ENCODE measurements around the gene ZNF205.
"Not testable (repeated sequence)": the region's sequence is repeated elsewhere in the genome, so short reads cannot be mapped to it uniquely, and the experiment has no call there.

GRCh38 chr16:3075946-3076345, 36.4 kb upstream of the ZNF205 start:
- TF ChIP-seq, protein P1, sequence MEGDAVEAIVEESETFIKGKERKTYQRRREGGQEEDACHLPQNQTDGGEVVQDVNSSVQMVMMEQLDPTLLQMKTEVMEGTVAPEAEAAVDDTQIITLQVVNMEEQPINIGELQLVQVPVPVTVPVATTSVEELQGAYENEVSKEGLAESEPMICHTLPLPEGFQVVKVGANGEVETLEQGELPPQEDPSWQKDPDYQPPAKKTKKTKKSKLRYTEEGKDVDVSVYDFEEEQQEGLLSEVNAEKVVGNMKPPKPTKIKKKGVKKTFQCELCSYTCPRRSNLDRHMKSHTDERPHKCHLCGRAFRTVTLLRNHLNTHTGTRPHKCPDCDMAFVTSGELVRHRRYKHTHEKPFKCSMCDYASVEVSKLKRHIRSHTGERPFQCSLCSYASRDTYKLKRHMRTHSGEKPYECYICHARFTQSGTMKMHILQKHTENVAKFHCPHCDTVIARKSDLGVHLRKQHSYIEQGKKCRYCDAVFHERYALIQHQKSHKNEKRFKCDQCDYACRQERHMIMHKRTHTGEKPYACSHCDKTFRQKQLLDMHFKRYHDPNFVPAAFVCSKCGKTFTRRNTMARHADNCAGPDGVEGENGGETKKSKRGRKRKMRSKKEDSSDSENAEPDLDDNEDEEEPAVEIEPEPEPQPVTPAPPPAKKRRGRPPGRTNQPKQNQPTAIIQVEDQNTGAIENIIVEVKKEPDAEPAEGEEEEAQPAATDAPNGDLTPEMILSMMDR (IDR thresholded peaks at IDR 0.05) = not testable (repeated sequence)
- not testable (repeated sequence) for TF ChIP-seq POLR2A (IDR thresholded peaks at IDR 0.05)
